ENCODE results near the gene KIFC1. TPM values are rescaled to one million over a fixed set of nuclear protein-coding genes. Genes with fewer than 3 reads are reported as not detected.

Gene KIFC1
- total RNA-seq, 1 donor from 2014 or later = not detected

DNA sequence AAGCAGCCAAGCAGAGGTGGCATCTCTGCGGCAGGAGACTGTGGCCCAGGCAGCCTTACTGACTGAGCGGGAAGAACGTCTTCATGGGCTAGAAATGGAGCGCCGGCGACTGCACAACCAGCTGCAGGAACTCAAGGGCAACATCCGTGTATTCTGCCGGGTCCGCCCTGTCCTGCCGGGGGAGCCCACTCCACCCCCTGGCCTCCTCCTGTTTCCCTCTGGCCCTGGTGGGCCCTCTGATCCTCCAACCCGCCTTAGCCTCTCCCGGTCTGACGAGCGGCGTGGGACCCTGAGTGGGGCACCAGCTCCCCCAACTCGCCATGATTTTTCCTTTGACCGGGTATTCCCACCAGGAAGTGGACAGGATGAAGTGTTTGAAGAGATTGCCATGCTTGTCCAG, 13.3 kb downstream of the KIFC1 start:
- Histone ChIP-seq H3K4me1 (no peaks in the 10 kb centered on the region), H3K27me3 (no peaks in the 10 kb centered on the region), H3K27ac (no peak overlapping the region), H3K36me3 (no peaks in the 10 kb centered on the region), H3K4me3 (no peak overlapping the region), H3K9me3 (no peaks in the 10 kb centered on the region)
- intact Hi-C loops (cut with DNase I) = no loop called here
- TF ChIP-seq, protein P1, sequence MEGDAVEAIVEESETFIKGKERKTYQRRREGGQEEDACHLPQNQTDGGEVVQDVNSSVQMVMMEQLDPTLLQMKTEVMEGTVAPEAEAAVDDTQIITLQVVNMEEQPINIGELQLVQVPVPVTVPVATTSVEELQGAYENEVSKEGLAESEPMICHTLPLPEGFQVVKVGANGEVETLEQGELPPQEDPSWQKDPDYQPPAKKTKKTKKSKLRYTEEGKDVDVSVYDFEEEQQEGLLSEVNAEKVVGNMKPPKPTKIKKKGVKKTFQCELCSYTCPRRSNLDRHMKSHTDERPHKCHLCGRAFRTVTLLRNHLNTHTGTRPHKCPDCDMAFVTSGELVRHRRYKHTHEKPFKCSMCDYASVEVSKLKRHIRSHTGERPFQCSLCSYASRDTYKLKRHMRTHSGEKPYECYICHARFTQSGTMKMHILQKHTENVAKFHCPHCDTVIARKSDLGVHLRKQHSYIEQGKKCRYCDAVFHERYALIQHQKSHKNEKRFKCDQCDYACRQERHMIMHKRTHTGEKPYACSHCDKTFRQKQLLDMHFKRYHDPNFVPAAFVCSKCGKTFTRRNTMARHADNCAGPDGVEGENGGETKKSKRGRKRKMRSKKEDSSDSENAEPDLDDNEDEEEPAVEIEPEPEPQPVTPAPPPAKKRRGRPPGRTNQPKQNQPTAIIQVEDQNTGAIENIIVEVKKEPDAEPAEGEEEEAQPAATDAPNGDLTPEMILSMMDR (IDR thresholded peaks at IDR 0.05) = no peak
- DNase-seq (ENCODE audit: low spot score in 2 of 2) = no peak

DNA sequence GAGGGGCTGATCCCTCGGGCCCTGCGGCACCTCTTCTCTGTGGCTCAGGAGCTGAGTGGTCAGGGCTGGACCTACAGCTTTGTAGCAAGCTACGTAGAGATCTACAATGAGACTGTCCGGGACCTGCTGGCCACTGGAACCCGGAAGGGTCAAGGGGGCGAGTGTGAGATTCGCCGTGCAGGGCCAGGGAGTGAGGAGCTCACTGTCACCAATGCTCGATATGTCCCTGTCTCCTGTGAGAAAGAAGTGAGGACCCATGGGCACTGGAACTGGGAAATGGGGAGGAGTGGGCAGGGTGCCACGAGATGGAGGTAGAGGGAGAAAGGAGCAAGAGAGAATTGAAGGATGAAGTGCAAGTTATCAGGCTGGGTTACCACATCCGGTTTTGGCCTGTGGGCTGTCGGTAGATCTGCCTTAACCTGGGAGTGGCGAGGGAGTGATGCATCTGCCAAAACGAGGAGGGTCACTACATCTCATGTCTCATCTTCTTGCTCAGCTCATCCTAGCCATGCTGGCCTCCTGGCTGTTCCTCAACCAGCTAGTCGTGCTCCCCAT, 13.8 kb downstream of the KIFC1 start:
- Histone ChIP-seq H3K27ac (no peak overlapping the region), H3K4me3 (no peak overlapping the region), H3K9me3 (no peaks in the 10 kb centered on the region), H3K4me1 (no peaks in the 10 kb centered on the region), H3K36me3 (no peaks in the 10 kb centered on the region), H3K27me3 (no peaks in the 10 kb centered on the region)
- no peak for DNase-seq (ENCODE audit: low spot score in 2 of 2)
- TF ChIP-seq, protein P1 (IDR thresholded peaks at IDR 0.05) = no peak
- intact Hi-C loops (cut with DNase I) = no loop called here

DNA sequence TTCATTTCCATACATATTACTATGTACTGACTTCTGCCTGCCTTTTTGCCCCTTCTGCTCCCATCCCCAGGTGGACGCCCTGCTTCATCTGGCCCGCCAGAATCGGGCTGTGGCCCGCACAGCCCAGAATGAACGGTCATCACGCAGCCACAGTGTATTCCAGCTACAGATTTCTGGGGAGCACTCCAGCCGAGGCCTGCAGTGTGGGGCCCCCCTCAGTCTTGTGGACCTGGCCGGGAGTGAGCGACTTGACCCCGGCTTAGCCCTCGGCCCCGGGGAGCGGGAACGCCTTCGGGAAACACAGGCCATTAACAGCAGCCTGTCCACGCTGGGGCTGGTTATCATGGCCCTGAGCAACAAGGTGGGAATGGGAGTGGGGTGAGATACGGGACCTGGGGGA, 14.5 kb downstream of the KIFC1 start:
- no peak for DNase-seq (ENCODE audit: low spot score in 2 of 2)

DNA sequence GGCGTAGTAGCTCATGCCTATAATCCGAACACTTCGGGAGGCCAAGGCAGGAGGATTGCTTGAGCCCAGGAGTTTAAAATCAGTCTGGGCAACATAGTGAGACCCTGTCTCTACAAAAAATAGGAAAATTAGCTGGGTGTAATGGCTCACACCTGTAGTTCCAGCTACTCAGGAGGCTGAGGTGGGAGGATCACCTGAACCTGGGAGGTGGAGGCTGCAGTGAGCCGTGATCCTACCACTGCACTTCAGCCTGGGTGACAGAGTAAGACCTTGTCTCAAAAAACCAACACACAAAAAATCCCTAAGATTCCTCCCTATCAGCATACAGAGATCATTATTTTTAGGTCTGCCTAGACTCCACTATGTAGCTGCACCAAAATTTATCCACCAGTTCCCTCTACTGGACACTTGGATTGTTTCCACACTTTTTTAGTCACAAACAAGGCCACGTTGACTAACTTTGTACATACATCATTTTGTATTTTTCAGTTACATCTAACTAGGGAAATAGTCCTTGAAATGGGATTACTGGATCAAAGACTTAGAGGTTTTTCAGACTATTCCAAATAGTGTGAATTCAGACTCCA, 15.6 kb downstream of the KIFC1 start:
- no peaks in the 10 kb centered on the region for H3K27me3 ChIP-seq
- no peaks in the 10 kb centered on the region for H3K9me3 ChIP-seq
- intact Hi-C loops (cut with DNase I) = no loop called here
- H3K4me1 ChIP-seq = peaks cover 6% of the 10 kb centered on the region in 2 donors
- no peak overlapping the region for H3K4me3 ChIP-seq
- TF ChIP-seq, protein P1 (IDR thresholded peaks at IDR 0.05) = no peak
- DNase-seq (ENCODE audit: low spot score in 2 of 2) = no peak
- H3K27ac ChIP-seq = no peak overlapping the region
- peaks cover 0 to 2% of the 10 kb centered on the region in 2 donors for H3K36me3 ChIP-seq

More for the DNA sequence above, 14.5 kb downstream of the KIFC1 start:
- Histone ChIP-seq H3K4me1 (no peaks in the 10 kb centered on the region), H3K9me3 (no peaks in the 10 kb centered on the region), H3K27me3 (no peaks in the 10 kb centered on the region), H3K27ac (no peak overlapping the region), H3K4me3 (no peak overlapping the region), H3K36me3 (no peaks in the 10 kb centered on the region)
- intact Hi-C loops (cut with DNase I) = no loop called here
- TF ChIP-seq, protein P1 (IDR thresholded peaks at IDR 0.05) = no peak

DNA sequence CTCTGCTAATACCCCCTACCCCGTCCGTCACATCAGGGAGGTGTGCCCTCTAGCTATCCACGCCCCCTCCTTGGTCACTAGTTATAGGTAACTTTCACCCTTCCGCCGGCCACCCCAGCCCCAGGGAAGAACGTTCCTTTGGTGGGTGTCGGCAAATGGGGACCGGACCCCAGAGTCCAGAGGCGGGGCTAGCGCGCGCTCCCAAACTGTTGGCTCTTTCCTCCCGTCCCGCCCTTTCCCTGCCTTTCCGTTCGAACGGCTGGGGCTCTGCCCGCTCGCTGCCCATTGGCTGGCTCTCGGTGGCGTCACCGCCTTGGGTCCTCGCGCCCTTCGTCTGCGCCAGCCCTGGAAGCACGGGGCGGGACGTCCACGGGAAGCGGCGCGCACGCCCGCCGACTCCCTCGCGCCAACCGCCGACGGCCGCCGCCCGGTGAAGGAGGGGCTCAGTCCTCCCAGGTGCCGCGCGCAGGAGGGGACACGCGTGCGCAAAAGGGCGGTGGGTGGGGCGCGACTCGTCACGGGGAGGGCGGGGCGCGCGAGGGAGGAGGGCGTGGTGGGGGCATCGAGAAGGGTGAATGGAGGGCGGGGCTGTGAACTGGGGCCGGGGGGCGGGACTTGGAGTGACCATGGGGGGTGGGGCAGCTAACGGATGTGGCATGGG, 18.6 kb downstream of the KIFC1 start:
- Histone ChIP-seq H3K4me1 (peaks cover 10% of the 10 kb centered on the region in 2 donors), H3K27ac (peak overlapping the region; percentile 96 to 99), H3K27me3 (no peaks in the 10 kb centered on the region), H3K9me3 (no peaks in the 10 kb centered on the region), H3K36me3 (peaks cover 25 to 32% of the 10 kb centered on the region in 2 donors), H3K4me3 (peak overlapping the region; percentile 84 to 98)
- TF ChIP-seq, protein P1 (IDR thresholded peaks at IDR 0.05) = no peak
- DNase-seq (ENCODE audit: low spot score in 2 of 2) = peak; percentile 89 to 98
- intact Hi-C loops (cut with DNase I) = loop anchor here (1.0 to 10.0 kb wide), 8 partner anchors 8 to 1865 kb away; partner anchors contain the start of genes ATP6V1G2, CUTA, DDX39B and KIFC1
